ENCODE data around the gene MON1A.

- TF ChIP-seq REST (IDR thresholded peaks at IDR 0.05; ENCODE audit: insufficient replicate concordance, low read depth) (no peak), CTCF (IDR thresholded peaks at IDR 0.05; ENCODE audit: insufficient read depth, low read length) (no peak), POLR2AphosphoS5 (IDR thresholded peaks at IDR 0.05; ENCODE audit: low read depth) (no peak), GABPA (IDR thresholded peaks at IDR 0.05; ENCODE audit: low read depth) (no peak)
Observed at GRCh38 chr3:49930168-49930690, 618 bp upstream of the MON1A start.
